Measurements from ENCODE around the gene CD300LG.
"Not testable (repeated sequence)": the region's sequence is repeated elsewhere in the genome, so short reads cannot be mapped to it uniquely, and the experiment has no call there.

CD300LG gene

DNA sequence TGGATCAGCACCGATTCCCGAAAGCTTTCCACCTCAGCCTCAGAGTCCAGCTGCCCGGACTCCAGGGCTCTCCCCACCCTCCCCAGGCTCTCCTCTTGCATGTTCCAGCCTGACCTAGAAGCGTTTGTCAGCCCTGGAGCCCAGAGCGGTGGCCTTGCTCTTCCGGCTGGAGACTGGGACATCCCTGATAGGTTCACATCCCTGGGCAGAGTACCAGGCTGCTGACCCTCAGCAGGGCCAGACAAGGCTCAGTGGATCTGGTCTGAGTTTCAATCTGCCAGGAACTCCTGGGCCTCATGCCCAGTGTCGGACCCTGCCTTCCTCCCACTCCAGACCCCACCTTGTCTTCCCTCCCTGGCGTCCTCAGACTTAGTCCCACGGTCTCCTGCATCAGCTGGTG, 15.0 kb downstream of the CD300LG start:
- Histone ChIP-seq H3K27ac (ENCODE audit: low read depth, low read length) (no peak overlapping the region), H3K4me1 (ENCODE audit: control insufficient read depth in 1 of 2, insufficient read depth in 2 of 2, low read length in 2 of 2) (no peaks in the 10 kb centered on the region), H3K9me3 (ENCODE audit: control insufficient read depth in 1 of 2, low read length in 2 of 2) (no peaks in the 10 kb centered on the region), H3K36me3 (ENCODE audit: control insufficient read depth in 1 of 2, insufficient read depth in 2 of 2, low read length in 2 of 2) (no peaks in the 10 kb centered on the region), H3K9ac (ENCODE audit: low read depth in 1 of 2, low read length in 2 of 2) (no peak overlapping the region), H3K4me3 (ENCODE audit: low read depth in 1 of 2, low read length in 2 of 2) (no peak overlapping the region), H3K27me3 (ENCODE audit: control insufficient read depth in 1 of 2, insufficient read depth in 2 of 2, low read length in 2 of 2) (peaks cover under 1 to 3% of the 10 kb centered on the region in 2 donors)

- H3K9me3 ChIP-seq (ENCODE audit: control insufficient read depth in 1 of 2, low read length in 2 of 2): no peaks in the 10 kb centered on the region
- H3K4me1 ChIP-seq (ENCODE audit: control insufficient read depth in 1 of 2, insufficient read depth in 2 of 2, low read length in 2 of 2): no peaks in the 10 kb centered on the region
- no peak overlapping the region for H3K4me3 ChIP-seq (ENCODE audit: low read depth in 1 of 2, low read length in 2 of 2)
- H3K9ac ChIP-seq (ENCODE audit: low read depth in 1 of 2, low read length in 2 of 2): no peak overlapping the region
- peaks cover 0 to under 1% of the 10 kb centered on the region in 2 donors for H3K27me3 ChIP-seq (ENCODE audit: control insufficient read depth in 1 of 2, insufficient read depth in 2 of 2, low read length in 2 of 2)
- no peaks in the 10 kb centered on the region for H3K36me3 ChIP-seq (ENCODE audit: control insufficient read depth in 1 of 2, insufficient read depth in 2 of 2, low read length in 2 of 2)
- H3K27ac ChIP-seq (ENCODE audit: low read depth, low read length): no peak overlapping the region
These were observed 17.4 kb downstream of the CD300LG start for GRCh38 chr17:43864161-43864984.

DNA sequence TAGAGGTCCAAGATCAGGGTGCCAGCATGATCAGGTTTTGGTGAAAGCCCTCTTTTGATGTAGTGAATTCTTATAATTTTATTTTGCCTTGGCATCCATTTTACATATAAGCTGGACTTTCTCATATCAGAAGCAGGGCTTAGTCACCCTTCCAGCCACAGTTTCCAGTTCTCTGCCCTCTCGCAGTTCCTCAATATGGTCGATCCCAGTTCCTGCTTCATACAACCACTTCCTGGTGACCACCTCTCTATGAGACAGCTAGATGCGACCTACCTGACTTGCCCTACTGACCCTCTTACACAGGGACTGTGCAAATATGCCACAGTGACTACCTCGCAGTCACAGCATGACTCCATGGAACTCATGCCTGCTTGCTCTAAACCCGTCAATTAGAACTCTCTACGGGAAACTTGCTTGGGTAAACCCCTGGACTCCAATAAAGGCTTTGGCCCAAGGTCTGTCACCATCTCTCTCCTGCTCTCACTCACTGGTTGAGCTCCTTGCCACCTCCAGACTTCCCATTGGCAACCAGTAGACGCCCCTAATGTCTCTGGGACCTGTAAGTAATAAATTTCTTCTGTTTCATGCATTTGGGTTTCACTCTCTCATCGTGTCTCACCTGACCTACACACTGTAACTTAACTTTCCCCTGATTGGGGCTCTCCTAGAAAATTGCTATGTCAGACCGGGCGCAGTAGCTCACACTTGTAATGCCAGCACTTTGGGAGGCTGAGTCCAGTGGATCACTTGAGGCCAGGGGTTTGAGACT, 21.4 kb downstream of the CD300LG start:
- Histone ChIP-seq H3K4me3 (ENCODE audit: low read depth in 1 of 2, low read length in 2 of 2) (no peak overlapping the region), H3K9ac (ENCODE audit: low read depth in 1 of 2, low read length in 2 of 2) (no peak overlapping the region), H3K9me3 (ENCODE audit: control insufficient read depth in 1 of 2, low read length in 2 of 2) (no peaks in the 10 kb centered on the region), H3K27ac (ENCODE audit: low read depth, low read length) (no peak overlapping the region), H3K27me3 (ENCODE audit: control insufficient read depth in 1 of 2, insufficient read depth in 2 of 2, low read length in 2 of 2) (peaks cover 0 to 3% of the 10 kb centered on the region in 2 donors), H3K36me3 (ENCODE audit: control insufficient read depth in 1 of 2, insufficient read depth in 2 of 2, low read length in 2 of 2) (no peaks in the 10 kb centered on the region), H3K4me1 (ENCODE audit: control insufficient read depth in 1 of 2, insufficient read depth in 2 of 2, low read length in 2 of 2) (peaks cover 3 to 14% of the 10 kb centered on the region in 2 donors)

DNA sequence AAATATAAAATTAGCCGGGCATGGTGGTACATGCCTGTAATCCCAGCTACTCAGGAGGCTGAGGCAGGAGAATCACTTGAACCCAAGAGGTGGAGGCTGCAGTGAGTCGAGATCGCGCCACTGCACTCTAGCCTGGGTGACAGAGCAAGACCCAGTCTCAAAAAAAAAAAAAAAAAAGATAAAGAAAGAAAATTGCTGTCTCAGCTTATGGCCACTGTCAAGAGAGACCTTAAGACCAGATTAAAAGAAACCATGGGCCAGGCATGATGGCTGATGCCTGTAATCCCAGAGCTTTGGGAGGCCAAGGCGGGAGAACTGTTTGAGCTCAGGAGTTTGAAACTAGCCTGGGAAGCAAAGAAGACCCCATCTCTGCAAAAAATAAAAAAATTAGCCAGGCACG, 22.1 kb downstream of the CD300LG start:
- not testable (repeated sequence) for H3K27me3 ChIP-seq (ENCODE audit: control insufficient read depth in 1 of 2, insufficient read depth in 2 of 2, low read length in 2 of 2); H3K36me3 ChIP-seq (ENCODE audit: control insufficient read depth in 1 of 2, insufficient read depth in 2 of 2, low read length in 2 of 2); H3K9ac ChIP-seq (ENCODE audit: low read depth in 1 of 2, low read length in 2 of 2); H3K4me3 ChIP-seq (ENCODE audit: low read depth in 1 of 2, low read length in 2 of 2); H3K27ac ChIP-seq (ENCODE audit: low read depth, low read length); H3K9me3 ChIP-seq (ENCODE audit: control insufficient read depth in 1 of 2, low read length in 2 of 2)
- H3K4me1 ChIP-seq (ENCODE audit: control insufficient read depth in 1 of 2, insufficient read depth in 2 of 2, low read length in 2 of 2): peaks cover 9 to 20% of the 10 kb centered on the region in 2 donors

- H3K4me1 ChIP-seq (ENCODE audit: control insufficient read depth in 1 of 2, insufficient read depth in 2 of 2, low read length in 2 of 2): peaks cover 20 to 30% of the 10 kb centered on the region in 2 donors
- H3K9me3 ChIP-seq (ENCODE audit: control insufficient read depth in 1 of 2, low read length in 2 of 2): no peaks in the 10 kb centered on the region
- H3K4me3 ChIP-seq (ENCODE audit: low read depth in 1 of 2, low read length in 2 of 2): peak overlapping the region; percentile 67 to 74
- H3K27ac ChIP-seq (ENCODE audit: low read depth, low read length): peak overlapping the region; percentile 37
- H3K36me3 ChIP-seq (ENCODE audit: control insufficient read depth in 1 of 2, insufficient read depth in 2 of 2, low read length in 2 of 2): no peaks in the 10 kb centered on the region
- H3K9ac ChIP-seq (ENCODE audit: low read depth in 1 of 2, low read length in 2 of 2): peak overlapping the region; percentile 56 to 73
- H3K27me3 ChIP-seq (ENCODE audit: control insufficient read depth in 1 of 2, insufficient read depth in 2 of 2, low read length in 2 of 2): peaks cover 0 to 3% of the 10 kb centered on the region in 2 donors
These were observed 25.1 kb downstream of the CD300LG start for GRCh38 chr17:43871946-43872690.

GRCh38 chr17:43873091-43873490, 26.1 kb downstream of the CD300LG start:
- Histone ChIP-seq H3K27me3 (ENCODE audit: control insufficient read depth in 1 of 2, insufficient read depth in 2 of 2, low read length in 2 of 2) (peaks cover 0 to 3% of the 10 kb centered on the region in 2 donors), H3K27ac (ENCODE audit: low read depth, low read length) (peak overlapping the region; percentile 54), H3K9me3 (ENCODE audit: control insufficient read depth in 1 of 2, low read length in 2 of 2) (no peaks in the 10 kb centered on the region), H3K9ac (ENCODE audit: low read depth in 1 of 2, low read length in 2 of 2) (peak overlapping the region in 1 of 2 donors; percentile 56), H3K36me3 (ENCODE audit: control insufficient read depth in 1 of 2, insufficient read depth in 2 of 2, low read length in 2 of 2) (no peaks in the 10 kb centered on the region), H3K4me1 (ENCODE audit: control insufficient read depth in 1 of 2, insufficient read depth in 2 of 2, low read length in 2 of 2) (peaks cover 23 to 33% of the 10 kb centered on the region in 2 donors), H3K4me3 (ENCODE audit: low read depth in 1 of 2, low read length in 2 of 2) (peak overlapping the region; percentile 67 to 74)

- Histone ChIP-seq H3K9me3 (ENCODE audit: control insufficient read depth in 1 of 2, low read length in 2 of 2) (no peaks in the 10 kb centered on the region), H3K27me3 (ENCODE audit: control insufficient read depth in 1 of 2, insufficient read depth in 2 of 2, low read length in 2 of 2) (peaks cover 0 to 3% of the 10 kb centered on the region in 2 donors), H3K36me3 (ENCODE audit: control insufficient read depth in 1 of 2, insufficient read depth in 2 of 2, low read length in 2 of 2) (no peaks in the 10 kb centered on the region), H3K27ac (ENCODE audit: low read depth, low read length) (peak overlapping the region; percentile 26), H3K4me3 (ENCODE audit: low read depth in 1 of 2, low read length in 2 of 2) (no peak overlapping the region), H3K9ac (ENCODE audit: low read depth in 1 of 2, low read length in 2 of 2) (no peak overlapping the region), H3K4me1 (ENCODE audit: control insufficient read depth in 1 of 2, insufficient read depth in 2 of 2, low read length in 2 of 2) (peaks cover 29 to 40% of the 10 kb centered on the region in 2 donors)
These were observed 26.8 kb downstream of the CD300LG start for GRCh38 chr17:43873815-43874214.

DNA sequence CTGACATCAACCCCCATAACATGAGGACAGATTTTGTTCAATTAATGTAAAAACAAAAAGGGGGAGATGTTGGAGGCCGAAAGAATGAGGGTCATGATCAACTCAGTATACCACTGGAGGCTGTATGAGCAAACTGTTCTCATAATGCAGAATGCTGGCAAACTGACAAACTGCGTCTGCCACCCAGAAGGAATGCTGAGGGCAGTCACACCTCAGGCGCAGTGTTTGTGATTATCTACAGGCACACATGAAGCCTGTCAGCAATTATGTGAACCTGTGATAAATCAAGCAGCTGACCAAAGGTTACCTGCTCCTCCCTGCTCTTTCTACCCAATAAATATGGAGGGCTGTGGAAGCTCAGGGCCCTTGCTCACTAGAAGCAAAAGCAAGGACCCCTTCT, 27.3 kb downstream of the CD300LG start:
- peaks cover 32 to 43% of the 10 kb centered on the region in 2 donors for H3K4me1 ChIP-seq (ENCODE audit: control insufficient read depth in 1 of 2, insufficient read depth in 2 of 2, low read length in 2 of 2)

DNA sequence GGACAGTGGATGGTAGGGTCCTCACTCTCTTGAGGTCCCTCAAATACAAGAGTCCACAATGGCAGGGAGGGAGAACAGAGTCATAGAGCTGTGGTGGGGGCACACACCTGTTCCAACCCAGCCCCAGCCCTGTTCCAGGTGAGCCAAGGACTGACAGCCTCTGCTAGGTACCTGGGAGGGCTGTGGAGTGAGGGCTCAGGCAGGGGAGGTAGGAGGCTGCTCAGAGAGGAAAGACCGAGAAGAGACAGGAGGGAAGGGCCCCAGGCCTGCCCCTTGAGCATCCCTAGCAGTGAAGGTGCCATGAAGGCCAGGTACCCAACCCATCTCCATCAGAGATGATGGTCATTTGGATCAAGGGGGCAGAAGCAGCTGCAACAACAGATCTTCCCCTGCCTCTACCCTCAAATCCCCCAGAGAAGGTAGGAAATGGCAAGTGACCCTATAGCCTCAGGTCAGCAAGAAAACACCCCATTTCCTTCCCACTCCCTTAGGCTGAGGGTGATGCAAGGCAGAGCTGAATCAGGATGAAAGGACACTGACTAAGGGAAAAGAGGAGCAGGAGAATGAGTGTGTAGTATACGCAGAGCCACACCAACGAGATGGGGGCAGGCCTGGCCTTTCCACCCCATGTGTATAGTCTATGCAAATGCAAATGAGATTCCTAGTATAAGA, 28.6 kb downstream of the CD300LG start:
- no peaks in the 10 kb centered on the region for H3K36me3 ChIP-seq (ENCODE audit: control insufficient read depth in 1 of 2, insufficient read depth in 2 of 2, low read length in 2 of 2)
- H3K4me3 ChIP-seq (ENCODE audit: low read depth in 1 of 2, low read length in 2 of 2): no peak overlapping the region
- no peak overlapping the region for H3K9ac ChIP-seq (ENCODE audit: low read depth in 1 of 2, low read length in 2 of 2)
- H3K27ac ChIP-seq (ENCODE audit: low read depth, low read length): no peak overlapping the region
- no peaks in the 10 kb centered on the region for H3K9me3 ChIP-seq (ENCODE audit: control insufficient read depth in 1 of 2, low read length in 2 of 2)
- H3K27me3 ChIP-seq (ENCODE audit: control insufficient read depth in 1 of 2, insufficient read depth in 2 of 2, low read length in 2 of 2): no peaks in the 10 kb centered on the region
- peaks cover 32 to 43% of the 10 kb centered on the region in 2 donors for H3K4me1 ChIP-seq (ENCODE audit: control insufficient read depth in 1 of 2, insufficient read depth in 2 of 2, low read length in 2 of 2)

More for the DNA sequence above, 27.3 kb downstream of the CD300LG start:
- H3K9ac ChIP-seq (ENCODE audit: low read depth in 1 of 2, low read length in 2 of 2): no peak overlapping the region
- no peaks in the 10 kb centered on the region for H3K36me3 ChIP-seq (ENCODE audit: control insufficient read depth in 1 of 2, insufficient read depth in 2 of 2, low read length in 2 of 2)
- no peaks in the 10 kb centered on the region for H3K9me3 ChIP-seq (ENCODE audit: control insufficient read depth in 1 of 2, low read length in 2 of 2)
- peak overlapping the region; percentile 26 for H3K27ac ChIP-seq (ENCODE audit: low read depth, low read length)
- H3K4me3 ChIP-seq (ENCODE audit: low read depth in 1 of 2, low read length in 2 of 2): no peak overlapping the region
- H3K27me3 ChIP-seq (ENCODE audit: control insufficient read depth in 1 of 2, insufficient read depth in 2 of 2, low read length in 2 of 2): peaks cover 0 to 3% of the 10 kb centered on the region in 2 donors

Data from duodenal mucosa (tissue), 2 donors.